GM12865 (cell line): Measurements from ENCODE around the gene IHH.

ENCODE experiments used
- DNase-seq: peaks from one replicate; pipeline ENCODE4 v3.0.0; 2010; ENCODE audit warnings: low read depth
- H3K4me3 ChIP-seq: 2 replicates; pipeline ENCODE4 v1.5.1; 2011; ENCODE audit warnings: mild to moderate bottlenecking, low read depth, low read length, control low read depth
- TF ChIP-seq, protein P1 (sequence below): IDR thresholded peaks from 2 replicates; pipeline ENCODE4 v1.5.1; 2011; ENCODE audit warnings: low read length, control low read depth, low read depth, inconsistent platforms; ENCODE audit not compliant: insufficient read depth; ENCODE audit errors: missing control alignments

The IHH gene

DNA sequence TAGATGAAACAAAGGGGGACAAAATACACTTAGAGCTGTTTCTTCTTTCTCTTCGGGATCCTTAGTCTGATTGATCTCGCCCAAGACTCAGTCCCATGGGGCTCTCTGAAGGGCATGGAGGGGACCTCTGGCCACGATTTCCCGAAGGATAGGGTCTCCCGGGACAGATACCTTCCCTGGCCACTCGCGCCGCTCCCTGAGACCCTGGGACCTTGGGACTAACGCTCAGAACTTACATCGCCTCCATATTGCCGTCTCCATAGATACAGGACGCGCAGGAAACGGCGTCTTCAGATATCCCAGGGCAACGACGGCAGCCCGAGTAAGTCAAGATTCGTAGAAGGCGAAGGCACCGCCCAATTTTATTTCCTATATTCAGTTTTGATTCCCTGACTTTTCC lies 19.5 kb downstream of the IHH start, which contains the start of gene CFAP65:
Gene CFAP65 (minus strand): TSS at position 265 of the 400 bp plus-strand sequence. CDS start 2,468 bp downstream, outside the sequence.
- peak; percentile 34 for DNase-seq
- H3K4me3 ChIP-seq = no peak within 1 kb of the TSS
- TF ChIP-seq, protein P1, sequence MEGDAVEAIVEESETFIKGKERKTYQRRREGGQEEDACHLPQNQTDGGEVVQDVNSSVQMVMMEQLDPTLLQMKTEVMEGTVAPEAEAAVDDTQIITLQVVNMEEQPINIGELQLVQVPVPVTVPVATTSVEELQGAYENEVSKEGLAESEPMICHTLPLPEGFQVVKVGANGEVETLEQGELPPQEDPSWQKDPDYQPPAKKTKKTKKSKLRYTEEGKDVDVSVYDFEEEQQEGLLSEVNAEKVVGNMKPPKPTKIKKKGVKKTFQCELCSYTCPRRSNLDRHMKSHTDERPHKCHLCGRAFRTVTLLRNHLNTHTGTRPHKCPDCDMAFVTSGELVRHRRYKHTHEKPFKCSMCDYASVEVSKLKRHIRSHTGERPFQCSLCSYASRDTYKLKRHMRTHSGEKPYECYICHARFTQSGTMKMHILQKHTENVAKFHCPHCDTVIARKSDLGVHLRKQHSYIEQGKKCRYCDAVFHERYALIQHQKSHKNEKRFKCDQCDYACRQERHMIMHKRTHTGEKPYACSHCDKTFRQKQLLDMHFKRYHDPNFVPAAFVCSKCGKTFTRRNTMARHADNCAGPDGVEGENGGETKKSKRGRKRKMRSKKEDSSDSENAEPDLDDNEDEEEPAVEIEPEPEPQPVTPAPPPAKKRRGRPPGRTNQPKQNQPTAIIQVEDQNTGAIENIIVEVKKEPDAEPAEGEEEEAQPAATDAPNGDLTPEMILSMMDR = no peak

DNA sequence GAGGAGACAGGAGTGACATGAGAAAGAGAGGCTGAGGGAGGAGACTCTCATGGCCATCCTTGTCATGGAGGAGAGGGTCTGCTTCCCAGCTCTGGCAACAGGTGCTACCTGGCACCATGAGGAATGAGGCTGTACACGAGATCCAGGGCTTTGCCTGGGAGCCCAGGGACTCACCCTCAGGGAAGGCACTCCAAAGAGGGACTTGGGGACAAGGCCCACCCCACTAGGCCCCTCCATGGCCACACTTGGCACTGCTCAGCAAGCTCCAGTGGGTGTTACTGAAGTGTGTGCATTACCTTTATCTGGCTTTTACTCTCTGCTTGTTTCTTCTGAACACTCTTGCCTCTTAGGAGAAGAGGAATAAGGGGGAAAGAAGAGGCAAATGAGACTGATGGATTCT lies 22.1 kb downstream of the IHH start:
- no peak for DNase-seq
- H3K4me3 ChIP-seq = no peak overlapping the region
- TF ChIP-seq, protein P1 = no peak

DNA sequence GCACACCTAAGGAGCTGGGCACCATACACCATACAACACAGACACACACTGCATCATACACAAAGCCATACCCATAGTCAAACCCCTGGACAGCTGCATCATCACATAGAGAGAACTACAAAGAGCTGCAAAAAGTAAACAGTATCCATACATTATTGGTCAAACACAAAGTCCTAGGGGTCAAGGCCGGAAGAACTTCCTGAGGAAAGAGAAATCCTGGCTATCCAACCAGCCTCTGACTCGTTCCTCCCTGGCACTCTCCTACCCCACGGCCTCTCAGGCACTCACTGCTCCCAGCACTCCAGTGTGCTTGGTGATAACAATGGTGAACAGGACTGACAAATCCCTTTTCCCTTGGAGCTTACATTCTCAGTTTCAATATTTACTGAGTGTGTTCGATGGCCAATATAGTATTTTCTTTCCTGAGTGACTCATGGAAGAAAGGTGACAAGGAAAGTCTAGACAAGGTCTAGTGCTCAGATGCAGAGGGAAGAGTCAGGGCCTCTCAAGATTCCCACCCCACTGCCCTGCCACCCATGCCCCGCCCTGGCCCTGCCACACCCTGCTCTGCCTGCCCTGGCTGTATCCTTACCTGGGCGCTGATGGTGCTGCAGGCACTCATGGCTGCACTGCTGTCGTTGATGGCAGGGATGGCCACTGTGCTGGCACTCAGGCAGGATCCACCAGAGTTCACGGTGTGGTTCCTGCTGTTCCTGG lies 22.8 kb downstream of the IHH start:
- no peak for DNase-seq
- H3K4me3 ChIP-seq = no peak overlapping the region
- TF ChIP-seq, protein P1 = no peak

DNA sequence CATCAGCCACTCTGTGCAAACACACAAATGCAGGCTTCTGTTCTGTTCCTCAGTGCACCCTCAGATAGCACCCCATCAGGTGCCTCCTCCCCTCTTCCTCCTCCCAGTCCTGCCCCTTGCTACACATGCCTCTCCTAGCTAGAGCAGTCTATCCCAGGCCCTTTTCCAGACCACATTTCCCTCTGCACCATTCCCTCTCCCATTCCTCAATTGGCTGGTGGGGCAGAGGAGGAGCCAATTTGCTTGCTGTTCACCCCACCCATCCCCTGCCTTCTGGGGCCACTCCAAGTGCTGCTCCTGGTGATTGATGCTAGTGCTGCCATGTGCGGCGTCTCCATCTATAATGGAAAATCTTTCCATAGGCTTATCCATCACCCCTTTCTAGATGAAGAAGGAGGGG lies 24.8 kb downstream of the IHH start:
- TF ChIP-seq, protein P1 = no peak
- no peak for DNase-seq

DNA sequence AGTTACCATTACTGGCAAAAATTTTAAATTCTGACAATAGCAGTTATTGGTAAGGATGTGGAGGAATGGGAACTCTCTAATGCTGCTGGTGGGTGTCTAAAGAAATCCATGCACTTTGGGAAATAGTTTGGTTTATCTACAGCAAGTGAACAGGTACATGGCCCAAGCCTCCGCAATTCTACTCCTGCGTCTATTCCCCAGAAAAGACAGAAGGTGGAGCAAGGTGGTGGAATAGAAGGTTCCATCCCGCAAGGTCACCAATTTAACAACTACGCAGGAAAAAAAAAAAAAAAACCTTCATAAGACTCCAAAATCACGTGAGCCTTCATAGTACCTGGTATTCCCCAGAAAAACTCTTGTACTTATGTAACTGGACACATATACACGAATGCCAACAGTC lies 25.9 kb downstream of the IHH start:
- no peak overlapping the region for H3K4me3 ChIP-seq
- TF ChIP-seq, protein P1 = no peak
- DNase-seq = no peak

More for the DNA sequence above, 24.8 kb downstream of the IHH start:
- H3K4me3 ChIP-seq = no peak overlapping the region

DNA sequence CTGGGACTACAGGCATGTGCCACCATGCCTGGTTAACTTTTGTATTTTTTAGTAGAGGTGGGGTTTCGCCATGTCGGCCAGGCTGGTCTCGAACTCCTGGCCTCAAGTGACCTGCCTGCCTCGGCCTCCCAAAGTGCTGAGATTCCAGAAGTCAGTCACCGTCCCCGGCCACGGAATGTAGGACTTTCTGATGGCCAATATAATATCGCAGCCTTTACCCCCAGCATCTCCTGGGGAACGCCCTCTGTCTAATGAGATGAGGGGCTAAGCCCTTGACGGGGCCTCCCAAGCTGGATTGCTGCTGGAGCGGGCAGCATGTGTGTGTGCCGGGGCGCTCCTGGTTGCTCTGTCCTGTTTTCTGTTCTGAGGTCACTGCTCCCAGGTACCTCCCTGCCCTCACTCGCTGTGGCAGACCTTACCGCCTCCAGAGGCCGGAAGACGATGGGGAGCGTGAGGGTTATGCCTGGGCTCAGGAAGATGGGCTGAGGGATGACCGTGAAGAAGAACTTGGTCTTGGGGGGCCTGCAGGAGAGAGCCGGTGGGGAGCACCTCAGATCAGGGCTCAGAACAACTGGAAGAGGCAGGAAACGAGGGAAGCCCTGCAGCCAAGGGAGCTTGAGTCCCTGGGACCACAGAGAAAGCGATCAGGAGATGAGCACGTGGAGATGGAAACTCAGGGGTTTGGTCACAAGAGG lies 28.5 kb downstream of the IHH start:
- H3K4me3 ChIP-seq = no peak overlapping the region
- TF ChIP-seq, protein P1 = no peak
- no peak for DNase-seq
